Stomach smooth muscle (tissue), 2 donors: ENCODE measurements around the gene BAX.
"Not testable (repeated sequence)": the region's sequence is repeated elsewhere in the genome, so short reads cannot be mapped to it uniquely, and the experiment has no call there.

Source experiments
- H3K27ac ChIP-seq: one replicate; pipeline ENCODE4 v1.7.0; 2013; ENCODE audit warnings: mild to moderate bottlenecking, low read length, inconsistent platforms
- H3K27me3 ChIP-seq, 2 donors: one replicate each; pipeline ENCODE4 v1.7.0; 2013; ENCODE audit warnings: low read length in 2 of 2; ENCODE audit not compliant: insufficient read depth in 2 of 2, control insufficient read depth in 1 of 2
- H3K36me3 ChIP-seq, 2 donors: one replicate each; pipeline ENCODE4 v1.7.0; 2013; ENCODE audit warnings: low read length in 2 of 2; ENCODE audit not compliant: control insufficient read depth in 2 of 2, insufficient read depth in 2 of 2
- H3K4me1 ChIP-seq: one replicate; pipeline ENCODE4 v1.7.0; 2013; ENCODE audit warnings: low read length; ENCODE audit not compliant: control insufficient read depth, insufficient read depth
- H3K4me3 ChIP-seq, 2 donors: one replicate each; pipeline ENCODE4 v1.7.0; 2013; ENCODE audit warnings: low read length in 2 of 2
- H3K9ac ChIP-seq, 2 donors: one replicate each; pipeline ENCODE4 v1.7.0; 2013; ENCODE audit warnings: low read length in 2 of 2, mild to moderate bottlenecking in 1 of 2
- H3K9me3 ChIP-seq, 2 donors: one replicate each; pipeline ENCODE4 v1.7.0; 2013; ENCODE audit warnings: low read length in 2 of 2; ENCODE audit not compliant: control insufficient read depth in 2 of 2
- donor health status: healthy.
- donor health status: Pancreatic carcinoma.

BAX gene

GRCh38 chr19:48918801-48919247, 35.9 kb upstream of the BAX start:
- Histone ChIP-seq H3K27me3 (no peaks in the 10 kb centered on the region), H3K27ac (no peak overlapping the region), H3K4me3 (no peak overlapping the region), H3K4me1 (no peaks in the 10 kb centered on the region), H3K9ac (no peak overlapping the region), H3K36me3 (peaks cover 24 to 41% of the 10 kb centered on the region in 2 donors), H3K9me3 (no peaks in the 10 kb centered on the region)

DNA sequence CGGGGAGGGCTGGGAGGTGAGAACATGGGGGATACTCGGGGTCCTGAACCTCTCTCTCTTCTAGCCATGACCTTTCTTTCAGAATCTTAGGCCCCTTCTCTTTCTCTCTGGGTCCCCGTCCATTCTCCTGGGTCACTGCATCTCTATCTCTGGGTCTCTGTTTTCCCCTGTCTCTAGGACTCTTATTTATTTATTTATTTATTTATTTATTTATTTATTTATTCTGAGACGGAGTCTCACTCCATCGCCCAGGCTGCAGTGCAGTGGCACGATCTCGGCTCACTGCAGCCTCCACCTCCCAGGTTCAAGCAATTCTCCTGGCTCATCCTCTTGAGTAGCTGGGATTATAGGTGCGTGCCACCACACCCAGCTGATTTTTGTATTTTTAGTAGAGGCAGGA, 35.4 kb upstream of the BAX start:
- peaks cover 21 to 38% of the 10 kb centered on the region in 2 donors for H3K36me3 ChIP-seq
- not testable (repeated sequence) for H3K27me3 ChIP-seq, H3K4me3 ChIP-seq, H3K9me3 ChIP-seq, H3K27ac ChIP-seq, H3K4me1 ChIP-seq, H3K9ac ChIP-seq

DNA sequence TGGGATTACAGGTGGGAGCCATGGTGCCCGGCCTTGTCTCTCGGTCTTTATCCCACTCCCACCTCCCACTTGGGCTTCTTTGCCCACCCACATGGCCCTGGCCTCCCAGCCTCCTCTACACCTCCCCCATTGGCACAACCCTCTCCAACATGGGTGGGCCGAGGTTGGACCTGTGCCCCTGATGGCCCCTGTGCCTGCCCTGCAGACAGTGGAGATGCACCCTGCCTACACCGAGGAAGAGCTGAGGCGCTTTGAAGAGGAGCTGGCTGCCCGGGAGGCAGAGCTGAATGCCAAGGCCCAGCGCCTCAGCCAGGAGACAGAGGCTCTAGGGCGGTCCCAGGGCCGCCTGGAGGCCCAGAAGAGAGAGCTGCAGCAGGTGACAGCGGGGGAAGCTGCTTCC, 33.7 kb upstream of the BAX start:
- H3K27me3 ChIP-seq, result no peaks in the 10 kb centered on the region
- H3K27ac ChIP-seq, result no peak overlapping the region
- no peak overlapping the region for H3K9ac ChIP-seq
- no peak overlapping the region for H3K4me3 ChIP-seq
- H3K9me3 ChIP-seq, result no peaks in the 10 kb centered on the region
- H3K36me3 ChIP-seq, result peaks cover 16 to 31% of the 10 kb centered on the region in 2 donors
- no peaks in the 10 kb centered on the region for H3K4me1 ChIP-seq

GRCh38 chr19:48921721-48922500, 32.8 kb upstream of the BAX start:
- H3K9me3 ChIP-seq, result no peaks in the 10 kb centered on the region
- no peak overlapping the region for H3K4me3 ChIP-seq
- no peaks in the 10 kb centered on the region for H3K27me3 ChIP-seq
- no peak overlapping the region for H3K27ac ChIP-seq
- H3K9ac ChIP-seq, result no peak overlapping the region
- H3K36me3 ChIP-seq, result peaks cover 16 to 29% of the 10 kb centered on the region in 2 donors
- H3K4me1 ChIP-seq, result peaks cover under 1% of the 10 kb centered on the region

DNA sequence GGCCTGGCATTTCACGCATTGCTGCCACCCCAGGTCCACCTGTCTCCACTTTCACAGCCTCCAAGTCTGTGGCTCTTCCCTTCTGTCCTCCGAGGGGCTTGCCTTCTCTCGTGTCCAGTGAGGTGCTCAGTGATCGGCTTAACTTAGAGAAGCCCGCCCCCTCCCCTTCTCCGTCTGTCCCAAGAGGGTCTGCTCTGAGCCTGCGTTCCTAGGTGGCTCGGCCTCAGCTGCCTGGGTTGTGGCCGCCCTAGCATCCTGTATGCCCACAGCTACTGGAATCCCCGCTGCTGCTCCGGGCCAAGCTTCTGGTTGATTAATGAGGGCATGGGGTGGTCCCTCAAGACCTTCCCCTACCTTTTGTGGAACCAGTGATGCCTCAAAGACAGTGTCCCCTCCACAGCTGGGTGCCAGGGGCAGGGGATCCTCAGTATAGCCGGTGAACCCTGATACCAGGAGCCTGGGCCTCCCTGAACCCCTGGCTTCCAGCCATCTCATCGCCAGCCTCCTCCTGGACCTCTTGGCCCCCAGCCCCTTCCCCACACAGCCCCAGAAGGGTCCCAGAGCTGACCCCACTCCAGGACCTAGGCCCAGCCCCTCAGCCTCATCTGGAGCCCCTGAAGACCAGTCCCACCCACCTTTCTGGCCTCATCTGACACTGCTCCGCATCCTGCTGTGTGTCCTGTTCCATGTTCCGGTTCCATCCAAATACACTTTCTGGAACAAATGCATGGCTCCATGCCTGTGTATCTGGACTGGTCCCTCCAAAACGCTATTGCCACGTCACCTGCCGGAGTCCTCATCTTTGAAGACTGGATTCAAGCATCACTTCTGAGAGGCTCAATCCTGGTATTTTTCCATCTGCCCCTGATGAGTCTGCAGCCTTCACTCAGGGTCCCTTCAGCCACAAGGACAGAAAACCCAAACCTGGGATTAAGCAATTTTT, 31.9 kb upstream of the BAX start:
- peaks cover 3% of the 10 kb centered on the region for H3K4me1 ChIP-seq

DNA sequence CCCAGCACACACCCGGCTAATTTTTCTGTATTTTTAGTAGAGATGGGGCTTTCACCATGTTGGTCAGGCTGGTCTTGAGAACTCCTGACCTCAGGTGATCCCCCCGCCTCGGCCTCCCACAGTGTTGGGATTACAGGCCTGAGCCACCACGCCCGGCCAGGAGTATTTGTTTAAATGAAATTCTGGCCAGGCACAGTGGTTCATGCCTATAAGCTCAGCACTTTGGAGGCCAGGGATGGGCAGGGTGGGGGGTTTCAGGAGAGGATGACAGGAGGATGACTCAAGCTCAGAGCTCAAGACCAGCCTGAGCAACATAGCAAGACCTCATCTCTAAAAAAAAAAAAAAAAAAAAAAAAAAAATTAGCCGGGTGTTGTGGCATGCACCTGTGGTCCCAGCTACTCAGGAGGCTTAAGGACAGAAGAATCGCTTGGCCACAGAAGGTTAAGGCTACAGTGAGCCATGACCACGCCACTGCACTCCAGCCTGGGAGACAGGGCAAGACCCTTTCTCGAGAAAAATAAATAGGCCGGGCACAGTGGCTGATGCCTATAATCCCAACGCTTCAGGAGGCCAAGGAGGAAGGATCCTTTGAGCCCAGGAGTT, 29.3 kb upstream of the BAX start:
- no peak overlapping the region for H3K27ac ChIP-seq

More for the DNA sequence above, 31.9 kb upstream of the BAX start:
- Histone ChIP-seq H3K4me3 (no peak overlapping the region), H3K36me3 (peaks cover 16 to 28% of the 10 kb centered on the region in 2 donors), H3K9ac (no peak overlapping the region), H3K27me3 (no peaks in the 10 kb centered on the region), H3K27ac (no peak overlapping the region), H3K9me3 (no peaks in the 10 kb centered on the region)

DNA sequence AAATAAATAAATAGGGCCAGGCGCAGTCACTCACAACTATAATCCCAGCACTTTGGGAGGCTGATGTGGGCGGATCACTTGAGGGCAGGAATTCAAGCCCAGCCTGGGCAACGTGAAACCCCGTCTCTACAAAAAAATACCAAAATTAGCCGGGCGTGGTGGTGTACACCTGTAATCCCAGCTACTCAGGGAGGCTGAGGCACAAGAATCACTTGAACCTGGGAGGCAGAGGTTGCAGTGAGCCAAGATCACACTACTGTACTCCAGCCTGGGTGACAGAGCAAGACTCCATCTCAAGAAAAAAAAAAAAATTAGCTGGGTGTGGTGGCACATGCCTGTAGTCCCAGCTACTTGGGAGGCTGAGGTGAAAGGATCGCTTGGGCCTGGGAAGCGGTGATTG, 28.8 kb upstream of the BAX start:
- not testable (repeated sequence) for H3K4me3 ChIP-seq, H3K27ac ChIP-seq, H3K27me3 ChIP-seq, H3K9me3 ChIP-seq, H3K9ac ChIP-seq, H3K4me1 ChIP-seq
- H3K36me3 ChIP-seq, result peaks cover 7 to 10% of the 10 kb centered on the region in 2 donors

More for the DNA sequence above, 29.3 kb upstream of the BAX start:
- H3K4me3 ChIP-seq, result no peak overlapping the region
- H3K27me3 ChIP-seq, result no peaks in the 10 kb centered on the region
- H3K4me1 ChIP-seq, result peaks cover 3% of the 10 kb centered on the region
- peaks cover 8 to 12% of the 10 kb centered on the region in 2 donors for H3K36me3 ChIP-seq
- no peak overlapping the region for H3K9ac ChIP-seq
- no peaks in the 10 kb centered on the region for H3K9me3 ChIP-seq

- H3K27me3 ChIP-seq, result no peaks in the 10 kb centered on the region
- peak overlapping the region in 1 of 2 donors; percentile 22 for H3K4me3 ChIP-seq
- H3K27ac ChIP-seq, result no peak overlapping the region
- H3K9ac ChIP-seq, result no peak overlapping the region
- H3K9me3 ChIP-seq, result no peaks in the 10 kb centered on the region
- peaks cover 3% of the 10 kb centered on the region for H3K4me1 ChIP-seq
- peaks cover 0 to 3% of the 10 kb centered on the region in 2 donors for H3K36me3 ChIP-seq
These were observed 27.8 kb upstream of the BAX start for GRCh38 chr19:48926909-48927308.

DNA sequence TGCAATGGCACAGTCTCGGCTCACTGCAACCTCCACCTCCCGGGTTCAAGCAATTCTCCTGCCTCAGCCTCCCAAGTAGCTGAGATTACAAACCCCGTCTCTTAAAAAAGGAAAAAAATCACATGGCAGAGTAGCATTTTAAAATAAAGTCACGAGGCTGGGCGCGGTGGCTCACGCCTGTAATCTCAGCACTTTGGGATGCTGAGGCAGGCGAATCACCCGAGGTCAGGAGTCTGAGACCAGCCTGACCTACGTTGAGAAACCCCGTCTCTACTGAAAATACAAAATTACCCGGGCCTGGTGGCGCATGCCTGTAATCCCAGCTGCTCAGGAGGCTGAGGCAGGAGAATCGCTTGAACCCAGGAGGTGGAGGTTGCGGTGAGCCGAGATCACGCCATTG, 27.0 kb upstream of the BAX start:
- not testable (repeated sequence) for H3K36me3 ChIP-seq, H3K27me3 ChIP-seq, H3K9me3 ChIP-seq, H3K27ac ChIP-seq, H3K4me3 ChIP-seq, H3K9ac ChIP-seq, H3K4me1 ChIP-seq

DNA sequence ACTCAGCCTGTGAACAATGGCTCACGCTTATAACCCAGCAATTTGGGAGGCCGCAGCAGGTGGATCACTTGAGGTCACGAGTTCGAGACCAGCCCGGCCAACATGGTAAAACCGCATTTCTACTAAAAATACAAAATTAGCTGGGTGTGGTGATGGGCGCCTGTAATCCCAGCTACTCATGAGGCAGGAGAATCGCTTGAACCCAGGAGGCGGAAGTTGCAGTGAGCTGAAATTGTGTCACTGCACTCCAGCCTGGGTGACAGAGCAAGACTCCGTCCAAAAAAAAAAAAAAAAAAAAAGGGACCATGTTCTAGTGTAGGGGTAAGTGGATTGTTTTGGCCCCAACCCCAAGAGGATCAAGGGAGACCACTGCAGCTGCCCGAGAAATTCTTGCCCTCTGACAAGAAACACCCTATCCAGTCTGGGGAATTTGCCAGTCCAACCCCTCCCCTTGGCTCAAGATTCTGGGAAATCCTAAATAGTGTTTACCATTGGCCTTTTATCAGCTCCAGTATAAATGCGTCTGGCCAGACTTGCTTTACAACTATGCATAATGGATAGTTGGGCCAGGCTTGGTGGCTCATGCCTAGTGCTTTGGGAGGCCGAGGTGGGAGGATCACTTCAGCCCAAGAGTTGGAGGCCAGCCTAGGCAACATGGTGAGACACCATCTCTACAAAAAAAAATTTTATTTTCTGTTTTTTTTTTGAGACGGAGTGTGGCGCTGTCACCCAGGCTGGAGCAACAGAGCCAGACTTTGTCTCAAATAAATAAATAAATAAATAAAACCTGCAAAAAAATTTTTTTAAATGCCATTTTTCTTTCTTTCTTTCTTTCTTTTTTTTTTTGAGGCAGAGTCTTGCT, 26.3 kb upstream of the BAX start:
- Histone ChIP-seq H3K36me3 (no peaks in the 10 kb centered on the region), H3K4me3 (no peak overlapping the region), H3K27ac (no peak overlapping the region), H3K27me3 (peaks cover 3% of the 10 kb centered on the region in 2 donors), H3K9ac (no peak overlapping the region), H3K4me1 (peaks cover 7% of the 10 kb centered on the region), H3K9me3 (no peaks in the 10 kb centered on the region)
